GM19397 (cell line): ENCODE data around the gene SPESP1.

Experiments
- ATAC-seq: cut with Tn5 transposase; IDR thresholded peaks from one replicate; pipeline ENCODE4 v1.9.1; 2021; ENCODE audit warnings: mild to moderate bottlenecking, moderate library complexity; ENCODE audit not compliant: unreplicated experiment

Gene SPESP1

GRCh38 chr15:68930268-68931022 lies at the start of gene SPESP1:
Gene SPESP1 (plus strand): TSS chr15:68930525. CDS start chr15:68930654, 129 bp downstream.
- ATAC-seq = no peak

- no peak for ATAC-seq
Observed at GRCh38 chr15:68885070-68885469, 45.3 kb upstream of the SPESP1 start.

- no peak for ATAC-seq
Observed at GRCh38 chr15:68887120-68887519, 43.2 kb upstream of the SPESP1 start.

- no peak for ATAC-seq
Observed at GRCh38 chr15:68887819-68888218, 42.5 kb upstream of the SPESP1 start.

GRCh38 chr15:68888419-68888818 lies 41.9 kb upstream of the SPESP1 start:
- ATAC-seq = no peak

- ATAC-seq = no peak
Observed at GRCh38 chr15:68894208-68894607, 36.1 kb upstream of the SPESP1 start.

- ATAC-seq = no peak
Observed at GRCh38 chr15:68896178-68896577, 34.1 kb upstream of the SPESP1 start.

GRCh38 chr15:68897016-68897415 lies 33.3 kb upstream of the SPESP1 start:
- ATAC-seq = no peak

GRCh38 chr15:68900027-68900426 lies 30.3 kb upstream of the SPESP1 start:
- ATAC-seq = no peak

- ATAC-seq = no peak
Observed at GRCh38 chr15:68907396-68907923, 22.9 kb upstream of the SPESP1 start.

- no peak for ATAC-seq
Observed at GRCh38 chr15:68909601-68910100, 20.7 kb upstream of the SPESP1 start.

GRCh38 chr15:68910341-68910740 lies 20.0 kb upstream of the SPESP1 start:
- ATAC-seq = no peak

- no peak for ATAC-seq
Observed at GRCh38 chr15:68910816-68911215, 19.5 kb upstream of the SPESP1 start.

- no peak for ATAC-seq
Observed at GRCh38 chr15:68921926-68922325, 8.4 kb upstream of the SPESP1 start.

GRCh38 chr15:68924866-68925560 lies 5.3 kb upstream of the SPESP1 start:
- no peak for ATAC-seq

- ATAC-seq = no peak
Observed at GRCh38 chr15:68933001-68933400, 2.7 kb downstream of the SPESP1 start.

- ATAC-seq = no peak
Observed at GRCh38 chr15:68934341-68934740, 4.0 kb downstream of the SPESP1 start.

- no peak for ATAC-seq
Observed at GRCh38 chr15:68935400-68935937, 5.1 kb downstream of the SPESP1 start.

- no peak for ATAC-seq
Observed at GRCh38 chr15:68939501-68939900, 9.2 kb downstream of the SPESP1 start.

- ATAC-seq = no peak
Observed at GRCh38 chr15:68951813-68952212, 21.5 kb downstream of the SPESP1 start.

- ATAC-seq = no peak
Observed at GRCh38 chr15:68957696-68958095, 27.4 kb downstream of the SPESP1 start.

- ATAC-seq = no peak
Observed at GRCh38 chr15:68958597-68958996, 28.3 kb downstream of the SPESP1 start.
